Colonic mucosa (tissue), 4 donors: ENCODE data around the gene COX4I1. TPM values are rescaled to one million over a fixed set of nuclear protein-coding genes. Genes with fewer than 3 reads are reported as not detected.

ENCODE experiments used
- DNase-seq: peaks from one replicate; pipeline ENCODE4 v3.0.0-alpha.2; 2020
- H3K27ac ChIP-seq: fragments of 200-600 bp; one replicate; pipeline ENCODE4 v1.8.0; 2021
- H3K27me3 ChIP-seq: fragments of 200-600 bp; one replicate; pipeline ENCODE4 v1.8.0; 2021
- H3K36me3 ChIP-seq: fragments of 200-600 bp; one replicate; pipeline ENCODE4 v1.8.0; 2021
- H3K4me1 ChIP-seq: fragments of 200-600 bp; one replicate; pipeline ENCODE4 v1.8.0; 2021; ENCODE audit warnings: mild to moderate bottlenecking
- H3K4me3 ChIP-seq: fragments of 200-600 bp; one replicate; pipeline ENCODE4 v1.8.0; 2021
- H3K9ac ChIP-seq, 2 donors: one replicate each; pipeline ENCODE4 v1.7.0; 2013; ENCODE audit warnings: control low read depth in 2 of 2, low read depth in 2 of 2, low read length in 2 of 2
- H3K9me3 ChIP-seq: fragments of 200-600 bp; one replicate; pipeline ENCODE4 v1.8.0; 2021
- CTCF ChIP-seq: fragments of 200-600 bp; IDR thresholded peaks from one replicate; pipeline ENCODE4 v1.8.0; 2022; ENCODE audit warnings: antibody characterized with exemption, mild to moderate bottlenecking
- intact Hi-C: fragments of 100-400 bp; cut with DNase I; formaldehyde crosslinking; loops from one replicate; pipeline ENCODE4 v1.14.1; 2022
- total RNA-seq, 2 donors: library from RNA; stranded (reverse); fragmentation: NEBNext Ultra II Directional in 1 of 2; extraction: Animal tissue kit (Norgen Biotek cat#: 25700) in 1 of 2; gene quantifications; one replicate each; pipeline ENCODE4 v1.2.1, GENCODE V29; 2021
- donor health status: healthy.
- donor health status: DM: no; HTN: no; CAD: no.
- donor health status: DM: no; HTN: no; CAD: no.

COX4I1 gene
- total RNA-seq, 2 donors from 2014 or later, result 1,080 to 1,242 TPM

- Histone ChIP-seq H3K9ac (no peak overlapping the region), H3K9me3 (no peaks in the 10 kb centered on the region), H3K36me3 (no peaks in the 10 kb centered on the region), H3K27me3 (no peaks in the 10 kb centered on the region), H3K4me3 (no peak overlapping the region), H3K27ac (no peak overlapping the region), H3K4me1 (no peaks in the 10 kb centered on the region)
- TF ChIP-seq CTCF, result no peak
- intact Hi-C loops, result no loop called here
- no peak for DNase-seq
Measured at GRCh38 chr16:85762970-85763369, 36.5 kb upstream of the COX4I1 start.

DNA sequence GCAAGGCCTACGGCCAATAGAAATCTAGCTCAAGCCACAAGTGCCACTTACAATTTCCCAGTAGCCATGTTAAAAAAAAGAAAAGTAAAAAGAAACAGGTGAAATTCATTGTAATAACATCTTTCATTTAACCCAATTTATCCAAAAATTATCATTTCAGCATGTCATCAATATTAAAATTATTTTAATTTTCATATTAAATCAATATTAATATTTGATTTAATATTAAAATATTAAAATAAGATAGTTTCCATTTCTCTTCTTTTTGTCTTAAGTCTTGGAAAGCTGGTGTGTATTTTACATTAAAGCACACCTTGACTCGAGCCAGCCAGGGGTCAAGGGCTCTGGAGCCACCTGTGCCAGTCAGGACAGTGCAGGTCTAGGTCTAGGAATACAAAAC is 35.9 kb upstream of the COX4I1 start:
- intact Hi-C loops, result no loop called here
- Histone ChIP-seq H3K27me3 (no peaks in the 10 kb centered on the region), H3K9ac (no peak overlapping the region), H3K4me3 (no peak overlapping the region), H3K4me1 (no peaks in the 10 kb centered on the region), H3K36me3 (no peaks in the 10 kb centered on the region), H3K9me3 (no peaks in the 10 kb centered on the region), H3K27ac (no peak overlapping the region)
- no peak for DNase-seq
- TF ChIP-seq CTCF, result no peak

DNA sequence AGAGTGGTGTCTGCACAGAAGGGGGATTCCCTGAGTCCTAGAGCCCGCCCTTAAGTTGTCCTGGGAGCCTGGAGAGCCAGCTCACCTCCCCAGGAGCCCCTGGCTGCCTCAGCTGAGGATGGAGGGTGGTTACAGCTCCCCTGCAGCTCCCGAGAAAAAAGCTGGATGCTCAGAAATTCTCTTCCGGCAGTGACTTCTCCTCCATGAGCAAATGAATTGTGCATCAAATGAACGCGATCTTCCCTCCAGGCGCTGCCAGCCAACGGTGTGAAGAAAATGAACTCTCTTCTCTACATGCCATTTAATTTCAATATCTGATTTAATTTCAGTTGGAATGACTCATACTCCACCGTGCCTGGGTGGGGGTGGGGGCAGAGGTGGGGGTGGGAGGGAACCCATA is 34.3 kb upstream of the COX4I1 start:
- TF ChIP-seq CTCF, result no peak
- no peak overlapping the region for H3K27ac ChIP-seq
- H3K36me3 ChIP-seq, result no peaks in the 10 kb centered on the region
- intact Hi-C loops, result no loop called here
- H3K9me3 ChIP-seq, result no peaks in the 10 kb centered on the region
- DNase-seq, result no peak
- no peaks in the 10 kb centered on the region for H3K4me1 ChIP-seq
- no peak overlapping the region for H3K9ac ChIP-seq
- H3K27me3 ChIP-seq, result no peaks in the 10 kb centered on the region
- no peak overlapping the region for H3K4me3 ChIP-seq

DNA sequence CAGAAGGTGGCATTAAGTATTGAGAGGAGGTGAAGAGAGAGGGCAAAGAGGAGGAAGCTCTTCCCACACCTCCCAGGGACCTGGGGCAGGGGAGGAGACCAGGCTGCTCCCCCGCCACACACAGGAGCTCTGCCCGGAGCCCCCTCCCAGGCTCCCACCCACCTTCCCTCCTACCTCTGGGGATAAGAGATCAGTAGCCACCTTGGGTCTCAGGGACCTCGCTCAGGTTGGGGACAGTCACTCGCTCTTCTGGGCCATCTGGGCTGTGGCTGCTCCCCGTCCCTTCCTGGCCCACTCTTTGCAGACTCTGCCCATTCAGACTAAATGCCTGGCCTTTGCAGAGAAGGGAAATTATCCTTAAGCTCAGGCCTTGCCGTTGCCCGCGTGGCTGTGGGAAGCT is 33.7 kb upstream of the COX4I1 start:
- intact Hi-C loops, result no loop called here
- H3K27ac ChIP-seq, result no peak overlapping the region
- no peaks in the 10 kb centered on the region for H3K36me3 ChIP-seq
- H3K9ac ChIP-seq, result no peak overlapping the region
- DNase-seq, result no peak
- H3K4me1 ChIP-seq, result no peaks in the 10 kb centered on the region
- H3K9me3 ChIP-seq, result no peaks in the 10 kb centered on the region
- no peaks in the 10 kb centered on the region for H3K27me3 ChIP-seq
- H3K4me3 ChIP-seq, result no peak overlapping the region
- TF ChIP-seq CTCF, result no peak

DNA sequence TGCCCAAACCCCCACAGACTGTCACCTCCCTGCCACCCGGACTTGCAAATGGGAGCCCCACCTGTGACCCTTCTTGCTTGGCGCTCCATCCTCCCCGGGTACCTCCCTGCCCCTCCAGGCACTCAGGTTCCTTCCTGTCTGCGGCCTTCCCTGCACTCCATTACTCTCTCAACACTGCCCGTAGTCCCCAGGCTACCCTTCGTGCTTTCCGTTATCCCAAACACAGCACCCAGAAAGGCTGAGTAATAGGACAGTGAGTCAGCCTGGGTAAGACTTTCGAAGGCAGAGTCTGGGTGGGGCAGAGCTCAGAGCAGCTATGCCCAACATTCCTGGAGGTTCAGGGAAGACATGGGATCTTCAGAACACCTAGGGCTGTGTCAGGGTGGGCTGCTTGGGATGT is 32.0 kb upstream of the COX4I1 start:
- Histone ChIP-seq H3K9me3 (no peaks in the 10 kb centered on the region), H3K4me1 (no peaks in the 10 kb centered on the region), H3K27ac (no peak overlapping the region), H3K27me3 (no peaks in the 10 kb centered on the region), H3K36me3 (no peaks in the 10 kb centered on the region), H3K9ac (no peak overlapping the region), H3K4me3 (no peak overlapping the region)
- no peak for TF ChIP-seq CTCF
- intact Hi-C loops, result no loop called here
- DNase-seq, result no peak

DNA sequence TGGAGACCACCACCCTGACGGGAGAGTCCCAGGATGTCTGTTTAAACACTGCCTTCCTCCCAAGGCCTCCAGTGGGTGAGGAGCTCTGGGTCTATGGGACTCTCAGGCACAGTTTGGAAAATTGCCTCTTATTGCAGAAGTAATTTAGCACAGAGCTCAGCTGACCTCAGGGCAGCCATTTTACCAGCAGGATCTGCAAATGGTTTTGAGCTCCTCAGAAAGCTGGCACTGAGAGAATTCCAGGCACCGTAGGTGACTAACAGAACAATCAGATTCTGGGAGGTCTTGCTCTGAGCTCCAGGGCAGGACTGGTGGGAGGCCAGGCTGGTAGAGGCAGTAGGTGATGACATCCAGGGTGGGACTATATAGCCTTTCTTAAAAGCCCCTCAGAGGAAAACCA is 31.3 kb upstream of the COX4I1 start:
- H3K9ac ChIP-seq, result no peak overlapping the region
- intact Hi-C loops, result no loop called here
- H3K4me3 ChIP-seq, result no peak overlapping the region
- no peaks in the 10 kb centered on the region for H3K4me1 ChIP-seq
- no peaks in the 10 kb centered on the region for H3K27me3 ChIP-seq
- H3K27ac ChIP-seq, result no peak overlapping the region
- no peaks in the 10 kb centered on the region for H3K36me3 ChIP-seq
- DNase-seq, result no peak
- TF ChIP-seq CTCF, result no peak
- no peaks in the 10 kb centered on the region for H3K9me3 ChIP-seq
